ENCODE results near the gene AK1.

DNA sequence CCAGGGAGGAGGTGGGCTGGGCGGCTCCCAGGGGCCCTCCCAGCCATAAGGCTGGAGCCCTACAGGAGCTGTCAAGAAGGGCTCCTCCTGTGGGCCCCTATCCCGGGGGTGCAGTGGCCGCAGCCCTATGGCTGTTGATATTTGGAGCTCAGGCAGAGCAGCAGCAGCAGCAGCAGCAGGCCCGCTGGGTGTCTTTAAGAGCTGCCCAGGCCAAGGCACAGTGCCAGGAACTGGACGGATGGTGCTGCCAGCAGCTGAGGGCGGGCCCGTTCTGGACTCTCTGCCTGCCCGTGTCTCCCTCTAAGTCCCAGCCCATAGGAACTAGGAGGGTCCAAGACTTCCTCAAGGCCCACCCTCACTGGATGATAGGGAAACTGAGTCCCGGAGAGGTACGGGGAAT, 3.6 kb downstream of the AK1 start:
- TF ChIP-seq, protein P1, sequence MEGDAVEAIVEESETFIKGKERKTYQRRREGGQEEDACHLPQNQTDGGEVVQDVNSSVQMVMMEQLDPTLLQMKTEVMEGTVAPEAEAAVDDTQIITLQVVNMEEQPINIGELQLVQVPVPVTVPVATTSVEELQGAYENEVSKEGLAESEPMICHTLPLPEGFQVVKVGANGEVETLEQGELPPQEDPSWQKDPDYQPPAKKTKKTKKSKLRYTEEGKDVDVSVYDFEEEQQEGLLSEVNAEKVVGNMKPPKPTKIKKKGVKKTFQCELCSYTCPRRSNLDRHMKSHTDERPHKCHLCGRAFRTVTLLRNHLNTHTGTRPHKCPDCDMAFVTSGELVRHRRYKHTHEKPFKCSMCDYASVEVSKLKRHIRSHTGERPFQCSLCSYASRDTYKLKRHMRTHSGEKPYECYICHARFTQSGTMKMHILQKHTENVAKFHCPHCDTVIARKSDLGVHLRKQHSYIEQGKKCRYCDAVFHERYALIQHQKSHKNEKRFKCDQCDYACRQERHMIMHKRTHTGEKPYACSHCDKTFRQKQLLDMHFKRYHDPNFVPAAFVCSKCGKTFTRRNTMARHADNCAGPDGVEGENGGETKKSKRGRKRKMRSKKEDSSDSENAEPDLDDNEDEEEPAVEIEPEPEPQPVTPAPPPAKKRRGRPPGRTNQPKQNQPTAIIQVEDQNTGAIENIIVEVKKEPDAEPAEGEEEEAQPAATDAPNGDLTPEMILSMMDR (IDR thresholded peaks at IDR 0.05; ENCODE audit: low read length) = no peak
- TF ChIP-seq EZH2 (optimal IDR thresholded peaks at IDR 0.05; ENCODE audit: low read depth, low read length) (no peak), EZH2phosphoT487 (IDR thresholded peaks at IDR 0.05; ENCODE audit: low read length) (no peak)
